ENCODE measurements around the gene TTBK2.
A peak's percentile ranks its signal among the peaks of the same experiment; 100 is the strongest.
"Not testable (repeated sequence)": the region's sequence is repeated elsewhere in the genome, so short reads cannot be mapped to it uniquely, and the experiment has no call there.

TTBK2 gene

DNA sequence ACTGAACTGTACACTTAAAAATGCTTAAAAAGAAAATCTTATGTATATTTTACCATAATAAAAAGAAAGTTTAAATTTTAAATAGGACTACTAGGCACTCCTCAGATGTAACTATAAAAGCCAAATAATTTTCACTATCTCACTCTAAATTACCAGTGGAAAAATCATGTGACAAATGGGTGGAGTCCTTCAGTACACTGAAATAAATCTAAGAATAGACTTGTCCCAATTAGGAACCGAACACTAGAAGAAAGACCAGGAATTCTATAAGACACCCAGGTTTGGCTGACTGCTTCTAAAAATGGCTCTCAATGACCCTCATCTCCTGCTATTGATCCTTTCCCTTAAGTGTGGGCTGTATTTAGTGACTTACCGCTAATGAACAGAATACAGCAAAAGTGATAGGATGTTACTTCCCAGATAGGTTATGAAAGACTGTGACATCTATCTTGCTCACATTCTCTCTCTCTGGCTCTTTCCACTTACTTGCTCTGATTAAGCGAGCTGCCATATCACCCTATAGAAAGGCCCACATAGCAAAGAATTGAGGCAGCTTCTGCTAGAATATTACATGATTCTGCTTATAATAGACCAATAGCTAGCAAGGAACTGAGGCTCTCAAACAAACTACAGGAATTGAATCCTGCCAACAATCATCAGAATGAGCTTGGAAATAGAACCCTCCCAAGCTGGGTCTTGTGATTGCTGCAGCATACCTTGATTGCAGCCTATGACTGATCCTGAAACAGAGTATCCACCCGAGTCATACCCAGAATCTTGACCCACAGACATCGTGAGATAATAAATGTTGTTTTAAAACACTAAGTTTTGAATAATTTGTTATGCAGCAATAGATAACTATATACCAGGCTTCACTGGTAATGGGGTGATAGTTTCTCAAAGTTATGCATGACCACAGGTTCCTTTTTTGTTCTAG, 16.9 kb downstream of the TTBK2 start:
- no peak for DNase-seq

GRCh38 chr15:42893911-42894310, 26.7 kb downstream of the TTBK2 start:
- DNase-seq, result not testable (repeated sequence)

DNA sequence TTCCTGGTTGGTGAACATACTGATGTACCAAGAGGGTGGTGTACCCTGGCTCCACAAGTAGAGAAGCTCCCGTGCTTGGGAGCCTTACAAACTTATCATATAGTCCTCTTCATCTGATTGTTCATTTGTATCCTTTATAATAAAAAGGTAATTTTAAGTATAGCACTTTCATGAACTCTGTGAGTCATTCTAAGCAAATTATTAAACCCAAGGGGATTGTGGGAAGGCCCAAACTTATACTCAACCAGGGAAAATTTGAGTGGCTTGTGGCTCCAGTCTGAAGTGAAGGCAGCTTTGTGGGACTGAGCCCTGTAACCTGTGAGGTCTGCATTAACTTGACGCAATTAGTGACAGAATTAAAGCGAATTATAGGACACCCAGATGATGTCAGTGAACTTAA, 29.0 kb downstream of the TTBK2 start:
- peak; percentile 5 for DNase-seq

- peak; percentile 93 for DNase-seq
Measured at GRCh38 chr15:42890161-42890913, 30.2 kb downstream of the TTBK2 start.

- not testable (repeated sequence) for DNase-seq
Measured at GRCh38 chr15:42887384-42887783, 33.2 kb downstream of the TTBK2 start.

- no peak for DNase-seq
Measured at GRCh38 chr15:42880121-42880520, 40.5 kb downstream of the TTBK2 start.

- no peak for DNase-seq
Measured at GRCh38 chr15:42879443-42879842, 41.1 kb downstream of the TTBK2 start.

DNA sequence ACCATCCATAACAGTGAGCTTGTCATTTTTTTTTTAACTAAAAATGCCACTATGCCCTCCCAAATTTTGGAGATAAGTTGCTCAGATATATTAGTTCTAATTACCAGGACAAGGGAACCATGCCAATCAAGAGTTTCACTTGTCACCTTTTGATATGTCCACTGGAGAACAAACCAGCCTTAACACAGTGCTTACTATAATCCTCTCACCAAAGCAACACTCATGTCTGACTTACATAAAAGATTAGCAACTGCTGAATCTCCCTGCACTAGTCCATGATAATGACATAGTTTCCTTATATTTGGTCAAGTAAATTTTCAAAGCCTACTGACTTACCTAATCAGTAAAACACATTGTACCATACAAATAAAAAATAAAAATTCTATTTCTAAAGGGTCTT, 44.4 kb downstream of the TTBK2 start:
- DNase-seq, result no peak

DNA sequence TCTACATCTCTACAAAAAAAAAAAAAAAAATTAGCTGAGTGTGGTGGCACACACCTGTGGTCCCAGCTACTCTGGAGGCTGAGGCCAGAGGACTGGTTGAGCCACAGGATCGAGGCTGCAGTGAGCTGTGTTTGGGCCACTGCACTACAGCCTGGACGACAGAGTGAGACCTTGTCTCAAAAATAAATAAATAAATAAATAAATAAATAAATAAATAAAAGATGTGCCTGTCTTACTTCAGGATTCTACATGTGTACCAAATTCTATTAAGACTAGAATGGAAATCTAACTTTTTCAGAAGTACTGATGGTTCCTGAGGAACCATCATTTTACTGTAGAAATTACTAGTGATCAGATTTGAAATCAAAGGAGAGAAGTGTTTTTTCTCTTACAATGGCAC, 51.9 kb downstream of the TTBK2 start:
- DNase-seq, result no peak

DNA sequence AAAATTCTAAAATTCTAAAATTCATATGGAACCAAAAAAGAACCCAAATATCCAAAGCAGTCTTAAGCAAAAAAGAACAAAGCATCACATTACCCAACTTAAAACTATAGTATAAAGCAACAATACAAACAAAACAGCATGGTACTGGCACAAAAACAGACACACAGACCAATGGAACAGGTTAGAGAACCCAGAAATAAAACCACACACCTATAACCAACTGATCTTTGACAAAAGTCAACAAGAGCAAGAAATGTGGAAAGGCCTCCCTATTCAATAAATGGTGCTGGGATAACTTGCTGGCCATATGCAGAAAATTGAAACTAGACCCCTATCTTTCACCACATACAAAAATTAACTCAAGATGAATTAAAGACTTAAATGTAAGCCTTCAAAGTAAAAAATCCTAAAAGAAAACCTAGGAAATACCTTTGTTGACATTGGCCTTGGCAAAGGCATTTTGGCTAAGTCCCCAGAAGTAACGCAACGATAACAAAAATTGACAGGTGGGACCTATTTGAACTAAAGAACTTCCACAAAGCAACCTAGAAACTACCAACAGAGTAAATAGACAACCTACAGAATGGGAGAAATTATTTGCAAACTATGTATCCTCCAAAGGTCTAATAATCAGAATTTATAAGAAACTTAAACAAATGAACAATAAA, 56.9 kb downstream of the TTBK2 start:
- no peak for DNase-seq

GRCh38 chr15:42858999-42859789, 61.4 kb downstream of the TTBK2 start:
- no peak for DNase-seq

- DNase-seq, result no peak
Measured at GRCh38 chr15:42858540-42858939, 62.0 kb downstream of the TTBK2 start.

DNA sequence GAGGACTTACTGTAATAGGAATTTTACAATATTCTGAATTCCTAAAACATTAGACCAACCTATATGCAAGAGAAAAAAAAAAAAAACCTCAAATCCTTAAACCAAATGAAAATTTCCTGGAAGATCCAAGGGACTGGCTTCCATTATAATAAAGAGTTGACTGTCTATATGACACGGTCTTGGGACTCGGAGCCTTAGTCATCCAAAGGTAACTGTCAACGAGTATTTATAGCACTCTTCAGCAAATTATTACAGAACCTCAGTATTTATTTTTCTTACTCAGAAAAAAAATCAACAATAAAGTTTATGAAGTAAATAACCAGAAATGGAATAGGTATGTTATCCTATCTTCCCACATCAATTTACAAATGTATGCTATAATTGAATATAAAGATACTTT, 66.0 kb downstream of the TTBK2 start:
- DNase-seq, result no peak

- DNase-seq, result no peak
Measured at GRCh38 chr15:42849836-42850235, 70.7 kb downstream of the TTBK2 start.

- no peak for DNase-seq
Measured at GRCh38 chr15:42848846-42849245, 71.7 kb downstream of the TTBK2 start.

DNA sequence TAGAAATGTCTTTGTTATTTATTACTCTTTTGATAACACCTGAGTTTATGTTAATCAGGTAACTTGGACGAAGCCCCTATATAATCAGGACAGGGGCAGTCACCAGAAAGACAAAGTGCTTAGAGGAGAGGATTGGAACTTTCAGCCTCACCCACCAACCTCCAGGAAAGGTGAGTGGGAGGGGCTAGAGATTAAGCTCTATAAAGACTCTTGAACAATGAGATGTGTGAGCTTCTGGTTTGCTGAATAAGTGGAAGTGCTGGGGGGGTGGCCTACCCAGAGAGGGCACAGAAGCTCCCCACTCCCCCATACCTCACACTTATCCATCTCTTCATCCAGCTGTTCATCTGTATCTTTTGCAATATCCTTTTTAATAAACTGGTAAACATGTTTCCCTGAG, 73.9 kb downstream of the TTBK2 start:
- DNase-seq, result no peak

GRCh38 chr15:42845581-42845980, 75.0 kb downstream of the TTBK2 start:
- DNase-seq, result peak; percentile 26

GRCh38 chr15:42843699-42844098, 76.9 kb downstream of the TTBK2 start:
- DNase-seq, result no peak

- DNase-seq, result no peak
Measured at GRCh38 chr15:42836251-42836650, 84.3 kb downstream of the TTBK2 start.

DNA sequence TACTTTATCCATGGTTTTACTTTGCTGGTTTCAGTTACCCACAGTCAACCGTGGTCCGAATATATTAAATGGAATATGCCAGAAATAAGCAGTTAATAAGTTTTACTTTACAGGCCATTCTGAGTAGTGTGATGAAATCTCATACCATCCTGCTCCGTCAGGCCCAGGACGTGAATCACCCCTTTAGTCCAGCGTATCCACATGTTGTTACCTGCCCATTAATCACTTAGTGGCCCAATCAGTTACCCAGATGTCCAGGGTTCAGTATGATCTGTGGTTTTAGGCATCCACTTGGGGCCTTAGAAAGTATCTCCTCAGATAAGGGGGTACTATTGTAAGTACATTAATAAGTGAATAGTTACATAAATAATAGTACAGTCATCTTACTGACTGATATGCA, 88.0 kb downstream of the TTBK2 start:
- peak; percentile 94 for DNase-seq

DNA sequence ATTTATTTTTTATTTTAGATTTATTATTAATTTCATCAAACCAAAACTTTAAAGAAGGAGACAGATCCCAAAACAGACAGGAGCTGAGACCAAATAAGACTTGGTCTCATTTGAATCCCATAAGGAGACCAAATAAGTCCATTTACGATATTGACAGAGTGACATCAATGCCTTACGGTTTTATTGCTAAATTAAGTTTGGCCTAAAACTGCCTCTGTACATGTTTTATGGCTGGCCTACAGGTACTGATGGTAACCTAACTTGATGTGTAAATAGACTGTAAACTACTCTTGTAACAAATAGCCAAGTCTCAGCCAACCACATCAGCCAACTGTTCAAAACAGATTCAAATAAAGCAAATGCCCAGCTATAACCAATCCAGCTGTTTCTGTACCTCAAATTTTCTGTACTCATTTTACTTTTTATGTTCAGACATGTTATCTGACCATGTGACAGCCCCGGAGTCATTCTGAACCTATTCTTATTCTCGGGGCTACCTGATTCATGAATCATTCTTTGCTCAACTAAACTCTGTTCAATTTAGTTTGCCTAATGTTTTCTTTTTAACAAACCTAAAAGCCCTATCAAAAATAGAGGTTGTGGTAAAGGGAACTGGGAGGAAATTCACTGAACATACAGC, 94.2 kb downstream of the TTBK2 start:
- no peak for DNase-seq

DNA sequence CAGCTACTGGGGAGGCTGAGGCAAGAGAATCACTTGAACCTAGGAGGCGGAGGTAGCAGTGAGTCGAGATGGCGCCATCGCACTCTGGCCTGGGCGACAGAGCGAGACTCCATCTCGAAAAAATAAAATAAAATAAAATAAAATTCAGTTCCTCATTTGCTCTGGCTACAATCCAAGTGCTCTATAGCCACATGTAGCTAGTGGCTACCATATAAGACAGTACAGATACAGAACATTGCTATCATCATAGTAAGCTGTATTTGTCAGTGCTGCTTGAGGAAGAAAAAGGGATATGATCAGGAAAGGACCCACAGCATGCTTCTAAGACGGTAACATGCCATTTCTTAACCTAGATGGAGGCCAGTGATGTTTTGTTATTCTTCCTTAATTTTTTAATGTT, 95.0 kb downstream of the TTBK2 start:
- no peak for DNase-seq

Measured in EL (cell line).